Medulla oblongata (tissue), 1 donor: Measurements from ENCODE around the gene KIAA1671.

Experiments
- DNase-seq: peaks from one replicate; pipeline ENCODE4 v3.0.0-alpha.2; 2015; ENCODE audit errors: extremely low spot score

The KIAA1671 gene

GRCh38 chr22:25146307-25146706 lies 193.8 kb downstream of the KIAA1671 start:
- DNase-seq = no peak

DNA sequence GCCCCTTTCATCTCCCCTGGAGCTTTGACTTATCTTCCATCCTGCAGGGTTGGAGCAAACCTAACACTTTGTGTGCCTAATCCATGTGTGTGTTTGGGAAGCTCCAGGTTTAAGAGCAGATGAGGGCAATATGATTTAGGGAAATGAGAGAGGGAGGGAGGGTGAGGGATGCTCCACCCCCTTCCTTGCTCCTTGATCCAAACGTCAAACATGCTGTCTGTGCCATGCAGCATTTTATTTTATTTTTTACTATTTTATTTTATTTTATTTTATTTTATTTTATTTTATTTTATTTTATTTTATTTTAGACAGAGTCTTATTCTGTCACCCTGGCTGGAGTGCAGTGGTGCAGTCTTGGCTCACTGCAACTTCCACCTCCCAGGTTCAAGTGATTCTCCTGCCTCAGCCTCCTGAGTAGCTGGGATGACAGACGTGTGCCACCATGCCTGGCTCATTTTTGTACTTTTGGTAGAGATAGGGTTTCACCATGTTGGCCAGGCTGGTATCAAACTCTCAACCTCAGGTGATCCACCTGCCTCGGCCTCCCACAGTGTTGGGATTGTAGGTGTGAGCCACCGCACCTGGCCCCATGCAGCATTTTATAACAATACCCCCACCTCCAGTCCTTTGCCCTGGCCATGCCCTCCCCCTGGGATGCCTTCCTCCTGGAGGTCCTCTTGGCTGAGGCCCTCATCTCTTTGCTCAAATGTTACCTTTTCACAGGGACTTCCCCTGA lies 194.6 kb downstream of the KIAA1671 start:
- no peak for DNase-seq

GRCh38 chr22:25147642-25147928 lies 195.1 kb downstream of the KIAA1671 start:
- DNase-seq = no peak

- DNase-seq = no peak
These were observed 195.7 kb downstream of the KIAA1671 start for GRCh38 chr22:25148149-25148691.

- DNase-seq = no peak
These were observed 196.5 kb downstream of the KIAA1671 start for GRCh38 chr22:25149014-25149413.

DNA sequence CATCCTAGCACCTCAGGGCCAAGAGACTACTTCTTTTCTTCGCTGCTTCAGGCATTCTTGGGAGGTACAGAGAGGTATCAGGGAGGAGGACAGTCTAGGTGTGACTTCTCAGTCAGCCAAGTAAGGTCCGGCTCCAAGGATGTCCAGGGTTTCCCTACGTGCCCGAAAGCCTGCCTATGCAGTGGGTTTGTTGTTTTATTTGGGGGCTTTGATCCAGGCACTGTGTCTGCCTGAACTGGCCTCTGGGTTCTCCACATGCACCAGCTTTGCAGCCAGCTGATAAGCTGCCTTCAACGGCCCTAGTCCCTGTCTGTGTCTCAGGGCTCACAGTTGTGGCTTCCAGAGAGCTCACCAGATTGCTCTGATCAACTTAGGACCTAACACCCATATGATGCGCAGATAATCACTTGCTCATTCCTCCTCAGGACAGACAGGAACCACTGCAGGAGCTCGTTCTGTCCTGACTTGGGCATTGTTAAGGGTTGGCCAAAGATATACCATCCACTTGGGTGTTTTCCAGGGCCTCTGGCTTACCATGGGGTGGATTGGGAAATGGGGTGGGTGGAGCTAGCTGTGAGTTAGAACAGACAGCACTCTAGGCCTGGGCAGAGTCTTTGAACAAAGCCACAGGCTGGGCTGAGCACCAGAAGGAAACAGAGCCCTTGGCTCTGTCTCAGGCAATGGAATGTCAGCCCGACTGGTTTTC lies 201.6 kb downstream of the KIAA1671 start:
- DNase-seq = peak; percentile 45

DNA sequence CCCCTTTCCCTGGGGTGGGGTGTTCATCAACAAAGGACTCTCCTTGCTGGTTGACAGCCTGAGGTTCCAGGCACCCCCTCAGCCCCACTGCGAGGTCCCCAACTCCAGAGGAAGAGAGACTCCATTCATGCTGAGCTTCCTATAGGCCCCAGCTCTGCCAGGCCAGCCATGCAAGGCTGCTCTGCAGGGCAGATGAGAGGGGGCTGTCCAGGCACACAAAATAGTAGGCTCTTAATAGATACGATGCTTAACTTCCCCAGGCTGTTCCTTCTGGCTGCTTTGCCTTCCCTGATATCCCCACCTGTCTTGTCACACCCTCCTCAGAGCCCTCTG lies 202.1 kb downstream of the KIAA1671 start:
- no peak for DNase-seq

- no peak for DNase-seq
These were observed 204.2 kb downstream of the KIAA1671 start for GRCh38 chr22:25156736-25157135.

DNA sequence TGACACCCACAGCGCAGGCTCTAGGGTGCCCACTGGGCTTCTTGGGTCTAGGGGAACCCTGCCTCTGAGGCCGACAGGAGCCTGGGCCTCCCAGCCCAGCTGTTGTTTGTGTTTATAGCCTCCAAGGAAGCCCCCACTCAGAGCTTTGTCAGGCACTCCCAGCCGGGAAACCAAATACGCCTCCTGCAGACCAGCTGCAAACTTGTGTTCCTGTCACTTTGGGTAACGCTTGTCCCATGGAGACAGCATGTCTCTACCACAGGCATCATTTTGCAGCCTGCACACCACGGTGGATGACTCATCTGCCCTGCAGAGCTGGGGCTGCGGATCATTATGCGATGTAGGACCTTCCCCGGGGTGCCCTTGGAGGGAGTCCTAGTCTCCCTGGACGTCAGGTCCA lies 206.5 kb downstream of the KIAA1671 start:
- no peak for DNase-seq

DNA sequence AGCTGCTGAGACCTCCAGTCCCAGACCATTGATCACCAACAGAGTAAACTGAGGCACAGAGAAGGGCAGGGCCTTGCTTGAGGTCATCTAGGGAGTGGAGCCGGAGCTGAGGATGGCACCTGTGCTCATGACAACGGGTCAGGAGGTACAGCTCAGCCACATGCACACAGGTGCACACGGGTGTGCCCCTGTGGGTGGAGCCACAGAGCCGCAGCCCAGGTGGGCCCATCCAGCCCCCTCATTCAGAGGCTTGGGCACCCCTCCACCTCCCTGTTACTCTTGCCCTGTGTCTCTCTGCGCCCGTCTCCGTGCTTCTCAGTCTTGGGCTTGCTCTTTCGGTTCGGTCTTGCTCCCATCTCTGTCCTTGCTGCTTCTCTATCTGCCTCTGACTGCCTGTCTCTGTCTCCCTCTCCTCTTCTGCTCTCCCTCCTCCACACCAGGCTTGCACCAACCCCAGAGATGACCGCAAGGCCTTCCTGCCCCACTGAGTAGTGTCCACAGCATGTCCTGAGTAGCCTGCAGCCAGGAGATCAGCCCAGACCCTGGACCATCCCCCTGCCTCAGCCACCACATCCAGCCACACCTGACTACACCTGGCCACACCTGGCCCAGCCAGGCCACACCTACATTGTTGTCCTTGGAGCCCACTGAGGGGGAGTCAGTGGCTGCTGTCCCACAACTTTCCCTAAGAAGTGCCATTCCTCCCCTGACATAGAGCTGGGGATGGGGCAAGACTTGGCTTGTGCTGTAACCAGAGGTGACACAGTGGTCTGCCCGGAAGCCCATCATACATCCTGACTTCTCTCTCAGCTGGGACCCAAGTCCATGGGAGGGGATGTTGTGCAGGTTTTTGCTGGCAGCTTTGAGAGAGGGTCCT lies 207.8 kb downstream of the KIAA1671 start:
- DNase-seq = no peak

GRCh38 chr22:25161017-25161915 lies 208.8 kb downstream of the KIAA1671 start:
- DNase-seq = no peak

DNA sequence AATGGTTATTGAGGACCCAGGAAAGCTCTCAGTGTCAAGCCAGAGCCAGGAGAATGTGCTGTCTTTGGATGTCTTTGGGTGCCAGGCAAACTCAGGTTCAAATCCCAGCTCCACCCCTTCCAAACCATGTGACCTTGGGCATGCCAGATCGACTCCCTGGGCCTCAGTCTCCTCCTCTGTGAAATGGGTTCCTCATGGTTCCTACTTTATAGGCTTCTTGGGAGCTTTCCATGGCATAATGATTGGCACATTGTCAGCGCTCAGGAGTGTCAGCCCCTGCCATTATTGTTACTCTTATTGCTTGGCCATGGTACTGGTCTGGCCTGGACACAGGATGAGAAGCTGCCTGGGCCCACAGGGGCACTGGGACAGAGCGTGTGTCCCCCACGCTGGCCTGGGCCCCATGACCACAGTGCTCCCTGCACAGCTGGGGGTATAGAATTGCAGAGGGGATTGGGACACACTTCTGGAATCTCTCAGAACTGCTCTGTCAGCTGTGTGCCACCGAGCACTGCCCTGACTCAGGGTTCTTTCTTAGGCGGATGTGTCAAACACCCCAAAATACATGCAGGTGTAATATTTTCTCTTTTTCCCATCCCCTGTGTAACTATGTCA lies 209.5 kb downstream of the KIAA1671 start:
- DNase-seq = no peak

DNA sequence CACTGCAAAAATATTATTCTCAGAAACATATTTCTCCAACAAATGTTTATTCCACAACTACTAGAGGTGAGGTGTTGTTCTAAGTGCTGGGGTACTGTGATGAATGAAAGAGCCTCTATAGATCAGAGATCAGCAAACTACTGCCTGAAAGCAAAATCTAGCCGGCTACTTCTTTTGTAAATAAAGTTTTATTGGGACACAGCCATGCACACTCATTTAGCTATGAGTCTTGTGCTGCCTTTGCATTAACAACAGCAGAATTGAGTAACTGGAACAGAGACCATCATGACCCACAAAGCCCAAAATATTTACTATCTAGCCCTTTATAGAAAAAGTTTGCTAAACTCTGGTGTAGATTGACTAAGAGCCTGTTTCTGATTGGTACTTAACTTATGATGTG lies 210.0 kb downstream of the KIAA1671 start:
- no peak for DNase-seq

DNA sequence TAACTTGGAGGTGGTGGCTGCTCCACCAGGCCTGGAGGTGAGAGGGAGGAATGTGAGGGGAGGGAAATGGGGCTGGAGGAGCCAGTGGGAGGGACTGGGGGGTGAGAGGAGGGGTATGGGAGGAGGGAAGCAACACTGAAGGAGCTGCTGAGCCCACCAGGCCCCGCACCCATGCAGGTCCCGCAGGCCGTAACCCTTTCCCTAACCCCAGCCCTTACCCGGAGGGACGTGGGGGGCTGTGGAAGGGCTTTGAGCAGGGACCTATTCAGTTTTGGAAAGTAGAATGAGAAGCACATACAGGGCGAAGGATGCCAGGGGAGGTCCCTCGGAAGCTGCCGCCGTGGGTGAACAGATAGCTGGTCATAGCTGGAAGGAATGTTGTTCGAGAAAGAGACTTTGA lies 213.3 kb downstream of the KIAA1671 start:
- DNase-seq = no peak

GRCh38 chr22:25166266-25167040 lies 213.9 kb downstream of the KIAA1671 start:
- DNase-seq = no peak

DNA sequence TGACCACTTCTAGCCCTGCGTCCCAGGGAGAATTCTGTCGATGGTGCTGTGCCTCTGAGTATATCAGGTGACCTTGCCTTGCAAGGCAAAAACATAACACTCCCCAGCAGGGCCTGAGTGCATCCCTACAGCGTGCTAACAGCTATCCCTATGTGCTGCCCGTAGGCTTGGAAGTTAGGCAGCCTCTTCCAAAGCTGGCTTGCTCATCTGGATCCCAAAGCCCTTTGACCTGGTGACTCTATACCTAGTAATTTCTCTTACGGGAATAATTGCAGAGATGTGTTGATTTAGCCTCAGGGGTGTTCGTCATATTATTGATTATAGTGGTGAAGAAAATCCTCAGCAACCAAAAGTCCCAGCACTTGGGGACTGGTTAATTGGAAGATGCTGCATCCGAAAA lies 214.6 kb downstream of the KIAA1671 start:
- no peak for DNase-seq

DNA sequence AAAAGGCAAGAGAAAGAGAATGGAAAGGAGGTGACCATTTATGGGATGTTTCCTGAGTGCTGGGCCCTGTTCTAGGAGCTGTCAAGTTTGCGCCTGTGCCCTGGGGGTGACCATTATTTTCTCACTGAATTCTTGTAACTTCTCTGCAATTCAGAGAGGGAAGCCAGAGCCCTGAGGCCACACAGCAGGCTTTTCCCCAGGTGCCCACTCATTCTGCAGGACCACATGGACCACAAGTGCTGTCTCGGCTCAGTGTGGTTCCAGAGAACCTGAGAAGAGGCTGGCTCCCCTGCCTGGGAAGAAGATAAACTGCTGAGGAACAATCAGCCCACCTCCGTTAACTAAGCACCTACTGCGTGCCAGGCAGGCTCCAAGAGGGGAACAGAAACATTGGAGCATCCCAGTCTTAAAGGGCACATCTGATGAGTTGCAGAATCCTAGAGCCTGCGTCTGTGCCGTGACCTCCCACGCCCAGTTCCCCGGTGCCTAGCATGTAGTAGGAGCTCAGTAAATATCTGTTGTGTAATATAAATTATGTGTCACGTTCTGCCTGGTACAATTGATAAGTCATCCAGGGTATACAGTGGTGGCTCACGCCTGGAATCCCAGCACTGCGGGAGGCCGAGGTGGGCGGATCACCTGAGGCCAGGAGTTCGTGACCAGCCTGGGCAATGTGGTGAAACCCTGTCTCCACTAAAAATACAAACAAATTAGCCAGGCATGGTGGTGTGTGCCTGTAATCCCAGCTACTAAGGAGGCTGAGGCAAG lies 215.5 kb downstream of the KIAA1671 start:
- no peak for DNase-seq

DNA sequence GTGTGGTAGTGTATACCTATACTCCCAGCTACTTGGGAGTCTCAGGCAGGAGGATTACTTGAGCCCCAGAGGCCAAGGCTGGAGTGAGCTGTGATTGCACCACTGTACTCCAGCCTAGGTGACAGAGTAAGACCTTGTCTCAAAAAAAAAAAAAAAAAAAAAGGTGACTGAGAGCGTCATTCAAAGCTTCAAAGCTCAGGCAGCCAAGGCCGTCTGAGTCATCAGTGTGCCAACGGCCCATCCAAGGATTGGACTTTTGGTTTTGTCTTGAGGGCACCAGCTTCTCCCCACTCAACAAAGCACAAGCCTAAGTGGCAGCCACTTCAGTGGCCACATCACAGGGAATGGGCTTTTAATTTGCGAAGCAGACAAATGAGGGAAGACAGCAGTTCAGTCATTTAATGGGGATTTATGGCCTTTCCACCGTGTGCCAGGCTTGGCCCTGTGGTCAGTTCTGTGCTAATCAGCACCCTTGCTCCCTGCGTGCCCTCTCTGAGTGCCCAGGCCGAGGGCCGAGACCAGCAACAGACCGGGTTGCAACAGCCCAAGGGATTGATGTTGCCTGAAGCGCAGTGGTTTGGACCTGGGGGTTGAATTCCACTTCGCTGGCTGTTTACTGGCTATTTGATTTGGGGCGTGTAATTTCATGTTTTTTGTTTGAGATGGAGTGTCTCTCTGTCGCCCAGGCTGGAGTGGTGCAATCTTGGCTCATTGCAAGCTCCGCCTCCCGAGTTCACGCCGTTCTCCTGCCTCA lies 216.9 kb downstream of the KIAA1671 start:
- no peak for DNase-seq
